GM23248 (cell line): ENCODE results near the gene BRF1.

Experiments used
- EZH2 ChIP-seq: fragments of 200-600 bp; sonication (generic); IDR thresholded peaks from 2 replicates; pipeline ENCODE4 v1.6.1; 2018; ENCODE audit warnings: antibody characterized with exemption, mild to moderate bottlenecking; ENCODE audit not compliant: insufficient read depth, poor library complexity, severe bottlenecking
- EZH2phosphoT487 ChIP-seq: fragments of 200-600 bp; sonication (generic); IDR thresholded peaks from 2 replicates; pipeline ENCODE4 v1.6.1; 2018; ENCODE audit warnings: antibody characterized with exemption, moderate library complexity, mild to moderate bottlenecking, low read depth; ENCODE audit not compliant: insufficient read depth

DNA sequence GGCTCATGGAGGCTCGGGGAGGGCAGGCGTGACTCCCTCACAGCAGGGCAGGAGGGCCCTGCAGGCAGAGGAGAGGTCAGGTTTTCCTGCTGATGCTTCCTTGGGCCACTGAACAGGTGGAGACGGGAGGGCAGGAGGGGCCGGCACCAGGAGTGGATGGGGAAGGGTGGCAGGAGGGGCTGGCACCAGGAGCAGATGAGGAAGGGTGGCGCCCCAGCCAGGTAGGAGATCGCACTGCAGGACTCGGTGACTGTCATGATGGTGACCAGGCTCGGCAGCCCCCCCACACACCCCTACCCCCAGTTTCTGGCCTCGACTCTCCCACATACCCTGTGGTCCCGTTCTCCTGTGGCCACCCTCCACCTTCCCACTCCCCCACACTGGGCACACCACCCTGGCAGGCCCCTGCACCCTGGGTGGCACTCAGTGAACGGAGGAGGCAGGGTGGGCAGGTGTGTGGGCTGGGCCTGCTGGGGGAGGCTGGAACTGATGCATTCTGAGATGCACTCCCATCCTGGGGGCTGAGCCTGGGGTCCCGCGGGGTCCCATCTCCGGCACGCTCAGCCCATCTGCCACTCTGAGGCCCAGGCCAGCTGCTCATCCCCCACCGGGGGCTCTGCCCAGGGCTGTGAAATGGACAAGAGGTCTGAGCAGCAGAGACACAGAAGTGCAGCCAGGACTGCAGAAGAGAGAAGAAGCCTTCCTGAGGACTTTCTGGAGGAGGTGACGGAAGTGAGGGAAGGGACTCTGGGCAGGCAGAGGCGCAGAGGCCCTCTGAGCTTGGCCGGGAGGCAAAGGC lies 122.5 kb downstream of the BRF1 start:
- TF ChIP-seq EZH2, result no peak
- TF ChIP-seq EZH2phosphoT487, result no peak
